GM12891 (cell line): Measurements from ENCODE around the gene MTA3.

Source experiments
- DNase-seq: peaks from one replicate; pipeline ENCODE4 v3.0.0; 2011; ENCODE audit warnings: low spot score; ENCODE audit not compliant: insufficient read length
- FAIRE-seq: peaks from 2 replicates; lab custom pipeline; 2011; peaks lifted over from hg19 to GRCh38; lab: Jason Lieb, UNC
- PAX5 ChIP-seq: IDR thresholded peaks from 2 replicates; pipeline ENCODE4 v1.6.1; 2011; ENCODE audit warnings: low read length, moderate library complexity, mild to moderate bottlenecking; ENCODE audit not compliant: insufficient read depth, severe bottlenecking
- POLR2A ChIP-seq: IDR thresholded peaks from 2 replicates; pipeline ENCODE4 v1.6.1; 2011; ENCODE audit warnings: low read depth, low read length, control low read depth
- POLR2AphosphoS5 ChIP-seq: IDR thresholded peaks from 2 replicates; pipeline ENCODE4 v1.6.1; 2011; ENCODE audit warnings: low read depth, low read length, control low read depth
- POU2F2 ChIP-seq: IDR thresholded peaks from 2 replicates; pipeline ENCODE4 v1.6.1; 2011; ENCODE audit warnings: low read depth, mild to moderate bottlenecking, control low read depth, low read length, moderate library complexity
- SPI1 ChIP-seq: IDR thresholded peaks from 2 replicates; pipeline ENCODE4 v1.6.1; 2011; ENCODE audit warnings: low read depth, low read length, control low read depth
- TAF1 ChIP-seq: IDR thresholded peaks from 2 replicates; pipeline ENCODE4 v1.6.1; 2011; ENCODE audit warnings: low read depth, low read length, control low read depth

The MTA3 gene

DNA sequence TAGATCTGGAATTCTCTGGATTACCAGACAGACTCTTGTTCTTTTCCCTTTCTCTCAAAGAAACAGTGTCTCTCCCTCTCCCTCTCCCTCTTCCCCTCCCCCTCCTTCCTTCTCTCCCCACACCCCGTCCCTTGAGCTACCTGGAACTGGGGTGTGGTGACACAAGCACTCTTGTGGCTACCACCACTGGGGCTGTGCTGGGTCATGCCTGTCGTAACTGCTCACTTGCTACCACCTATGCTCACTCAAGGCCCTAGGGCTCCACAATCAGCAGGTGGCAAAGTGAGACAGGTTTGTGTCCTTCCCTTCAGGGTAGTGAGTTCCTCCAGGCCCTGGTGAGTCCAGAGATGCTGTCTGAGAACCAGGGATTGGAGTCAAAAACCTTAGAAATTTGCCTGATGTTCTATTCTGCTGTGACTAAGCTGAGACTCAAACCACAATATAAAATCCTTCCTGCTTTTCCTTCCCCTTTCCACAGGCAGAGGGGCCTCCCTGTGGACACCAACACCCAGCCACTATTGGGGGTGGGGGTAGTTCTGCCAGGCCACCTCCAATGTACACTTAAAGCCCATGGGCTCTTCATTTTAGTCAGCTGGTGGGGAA lies 124.7 kb downstream of the MTA3 start:
- DNase-seq (no peak), FAIRE-seq (no peak)
- TF ChIP-seq POLR2AphosphoS5: no peak
- TF ChIP-seq TAF1: no peak
- TF ChIP-seq PAX5: no peak
- no peak for TF ChIP-seq POLR2A
- TF ChIP-seq SPI1: no peak
- TF ChIP-seq POU2F2: no peak

DNA sequence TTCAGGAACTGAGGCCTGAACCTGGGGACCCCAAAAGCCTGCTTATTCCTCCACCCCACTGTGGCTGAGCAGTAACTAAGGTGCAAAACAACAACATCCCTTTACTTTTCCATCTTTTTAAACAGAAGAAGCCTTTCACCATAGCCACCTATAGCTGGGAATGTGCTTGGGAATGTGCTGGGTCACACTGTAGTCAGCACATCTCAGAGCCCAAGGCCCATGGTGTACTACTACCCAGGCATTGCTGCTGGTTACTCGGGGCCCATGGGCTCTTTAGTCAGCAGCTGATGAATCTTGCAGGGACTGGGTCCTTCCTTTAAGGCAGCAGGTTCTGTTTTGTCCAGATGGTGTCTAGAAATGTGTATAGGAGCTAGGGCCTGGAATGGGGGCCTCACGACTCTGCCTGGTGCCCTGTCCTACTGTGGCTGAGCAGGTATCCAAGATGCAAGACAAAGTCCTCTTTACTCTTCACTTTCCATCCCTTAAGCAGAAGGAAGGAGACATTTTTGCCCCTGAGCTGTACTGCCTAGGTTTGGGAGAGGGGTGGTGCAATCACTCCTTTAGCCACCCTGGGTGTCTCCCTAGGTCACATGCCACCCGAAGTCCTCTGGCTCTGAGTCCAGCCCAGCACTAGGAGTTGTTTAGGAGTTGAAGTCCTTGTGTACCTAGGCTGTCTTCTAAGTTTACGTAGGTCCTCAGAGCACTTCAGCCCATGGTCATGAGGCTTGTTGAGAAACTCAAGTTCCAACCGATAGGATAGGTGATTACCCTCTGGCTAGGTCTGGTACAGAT lies 125.5 kb downstream of the MTA3 start:
- TF ChIP-seq POU2F2 (no peak), POLR2AphosphoS5 (no peak), PAX5 (no peak), TAF1 (no peak)
- DNase-seq (no peak), FAIRE-seq (no peak)

DNA sequence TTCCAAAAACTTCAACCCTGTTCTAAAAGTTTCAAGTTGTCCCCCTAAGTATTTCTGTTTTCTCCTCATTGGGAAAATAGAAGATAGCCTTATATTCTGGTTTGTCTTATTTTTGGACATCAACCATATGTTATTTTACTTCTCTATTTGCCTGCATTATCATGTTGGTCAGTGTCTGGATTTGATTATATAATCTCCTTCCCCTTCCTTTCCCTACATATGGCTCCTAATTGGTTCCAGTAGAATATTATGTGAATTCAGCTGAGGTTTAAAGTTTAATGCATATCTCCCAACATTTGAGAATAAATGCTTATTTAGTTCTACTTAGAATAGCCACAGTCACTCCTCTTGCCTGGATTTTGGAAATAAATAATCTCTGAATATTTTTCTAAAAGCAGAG lies 128.6 kb downstream of the MTA3 start:
- FAIRE-seq: no peak
- no peak for DNase-seq
- no peak for TF ChIP-seq PAX5
- TF ChIP-seq POU2F2: no peak
- no peak for TF ChIP-seq SPI1
- TF ChIP-seq POLR2AphosphoS5: no peak
- no peak for TF ChIP-seq TAF1
- TF ChIP-seq POLR2A: no peak

DNA sequence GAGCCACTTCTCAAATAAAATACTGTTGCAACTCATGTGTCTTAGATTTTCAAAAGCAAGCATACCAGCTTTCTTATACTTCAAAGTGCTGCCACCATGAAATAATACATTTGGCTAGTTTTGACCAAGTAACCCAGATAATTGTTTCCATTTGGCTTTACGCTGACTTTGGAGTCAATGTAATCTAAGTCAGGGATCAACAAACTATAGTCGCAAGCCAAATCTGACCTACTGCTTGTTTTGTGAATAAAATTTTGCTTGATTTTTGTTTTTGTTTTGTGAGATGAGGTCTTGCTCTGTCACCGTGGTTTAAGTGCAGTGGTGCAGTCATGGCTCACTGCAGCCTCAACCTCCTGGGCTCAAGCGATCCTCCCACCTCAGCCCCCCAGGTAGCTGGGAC lies 130.5 kb downstream of the MTA3 start:
- DNase-seq (no peak), FAIRE-seq (no peak)
- TF ChIP-seq POU2F2: no peak
- TF ChIP-seq POLR2AphosphoS5: no peak
- no peak for TF ChIP-seq TAF1
- no peak for TF ChIP-seq PAX5
- TF ChIP-seq POLR2A: no peak
- no peak for TF ChIP-seq SPI1

DNA sequence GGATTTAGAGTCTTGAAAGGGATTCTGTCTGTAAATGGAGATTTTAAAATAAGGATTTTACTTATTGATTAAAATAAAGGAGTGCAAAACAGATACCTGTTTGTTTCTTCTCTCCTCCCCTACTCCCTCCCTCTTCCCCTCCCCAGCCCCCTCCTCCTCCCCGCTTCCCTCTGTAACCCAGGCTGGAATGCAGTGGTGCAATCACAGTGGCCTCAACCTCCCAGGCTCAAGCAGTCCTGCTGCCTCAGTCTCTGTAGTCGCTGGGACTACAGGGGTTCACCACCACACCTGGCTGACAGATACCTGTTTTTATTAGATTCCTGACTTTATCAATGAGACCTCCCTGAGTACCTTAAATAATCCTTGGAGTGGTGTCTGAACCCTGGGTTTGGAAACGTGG lies 138.4 kb downstream of the MTA3 start:
- FAIRE-seq (no peak), DNase-seq (no peak)
- TF ChIP-seq PAX5 (no peak), POLR2A (no peak), POU2F2 (no peak), TAF1 (no peak), POLR2AphosphoS5 (no peak), SPI1 (no peak)

DNA sequence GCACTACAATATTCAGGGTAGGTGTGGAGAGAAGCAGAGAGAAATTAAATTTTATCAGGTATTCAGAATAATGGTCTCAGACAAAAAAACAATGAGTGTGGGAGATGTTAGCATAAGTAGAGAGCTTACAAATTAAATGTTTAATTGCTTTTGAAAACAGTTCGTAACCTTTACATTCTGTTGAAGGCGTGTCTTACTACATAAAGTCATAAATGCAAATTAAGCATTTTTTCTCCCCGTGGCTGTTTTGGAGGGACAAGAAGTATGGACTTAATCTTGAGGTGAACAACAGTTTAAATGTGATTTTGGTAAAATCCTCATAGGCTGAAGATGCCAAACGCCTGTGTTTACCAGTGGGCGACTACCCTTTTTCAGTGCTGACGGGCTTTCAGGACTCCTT lies 139.7 kb downstream of the MTA3 start:
- DNase-seq: no peak
- TF ChIP-seq PAX5: no peak
- no peak for TF ChIP-seq POLR2AphosphoS5
- no peak for TF ChIP-seq SPI1
- no peak for TF ChIP-seq TAF1
- no peak for TF ChIP-seq POU2F2
- no peak for TF ChIP-seq POLR2A
- FAIRE-seq: no peak

DNA sequence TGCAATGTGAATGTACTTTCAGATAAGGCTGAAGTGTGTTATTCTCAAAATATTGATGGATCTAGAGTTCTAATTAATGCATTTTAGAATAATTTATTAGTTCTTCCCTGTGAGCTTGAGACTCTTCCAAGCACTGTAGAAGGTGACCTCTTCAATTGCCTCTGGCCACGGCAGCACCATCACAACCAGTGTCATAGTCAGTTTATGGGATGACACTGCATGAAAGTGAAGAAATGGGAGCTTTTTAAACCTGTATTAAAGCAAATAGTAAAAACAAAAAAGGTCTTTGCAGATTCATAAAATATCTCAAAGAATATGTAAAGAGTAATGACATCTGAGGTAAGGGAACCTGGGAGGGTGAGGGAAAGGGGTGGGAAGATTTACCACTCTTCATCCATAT lies 143.5 kb downstream of the MTA3 start:
- DNase-seq: no peak
- FAIRE-seq: no peak
- TF ChIP-seq POU2F2 (no peak), POLR2A (no peak), TAF1 (no peak), POLR2AphosphoS5 (no peak), SPI1 (no peak), PAX5 (no peak)

DNA sequence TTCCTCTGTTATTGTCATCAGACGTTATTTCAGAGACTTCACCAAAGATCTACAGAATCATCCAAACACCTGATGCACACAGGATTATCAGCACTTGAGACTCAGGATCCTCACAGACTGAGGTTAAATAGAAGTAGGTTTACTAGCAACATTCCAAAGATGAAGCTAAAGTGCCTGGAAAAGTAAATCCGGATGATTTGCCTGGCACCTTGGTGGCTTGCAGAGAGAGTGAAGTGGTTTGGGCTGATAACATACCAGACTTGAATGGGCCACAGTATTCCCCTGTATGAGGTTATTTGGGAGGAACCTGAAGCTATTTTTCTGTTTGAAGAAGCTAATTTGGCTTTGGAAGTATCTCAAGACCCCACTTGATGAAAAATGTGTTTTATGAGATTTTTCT lies 144.5 kb downstream of the MTA3 start:
- FAIRE-seq (no peak), DNase-seq (no peak)
- TF ChIP-seq SPI1: no peak
- no peak for TF ChIP-seq PAX5
- no peak for TF ChIP-seq POLR2AphosphoS5
- TF ChIP-seq TAF1: no peak

DNA sequence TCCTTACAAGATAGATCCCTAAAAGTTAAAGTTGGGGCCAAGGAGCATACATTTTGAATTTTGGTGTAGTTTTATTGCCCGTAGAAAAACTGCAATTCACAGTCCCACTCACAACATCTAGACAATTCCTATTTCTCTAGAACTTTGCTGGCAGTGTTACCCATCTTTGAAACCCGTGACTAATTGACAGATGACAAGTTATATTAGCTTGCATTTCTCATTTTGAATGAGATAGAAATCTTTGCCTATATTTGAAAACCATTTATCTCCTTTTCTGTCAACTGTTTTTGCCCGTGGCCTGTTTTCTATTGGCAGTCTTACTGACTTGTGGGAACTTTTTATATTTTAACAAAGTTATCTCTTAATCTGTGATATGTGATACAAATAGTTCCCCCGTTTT lies 145.5 kb downstream of the MTA3 start:
- FAIRE-seq: no peak
- DNase-seq: no peak
- no peak for TF ChIP-seq SPI1
- no peak for TF ChIP-seq TAF1
- TF ChIP-seq POLR2AphosphoS5: no peak
- no peak for TF ChIP-seq POLR2A
- TF ChIP-seq PAX5: no peak

DNA sequence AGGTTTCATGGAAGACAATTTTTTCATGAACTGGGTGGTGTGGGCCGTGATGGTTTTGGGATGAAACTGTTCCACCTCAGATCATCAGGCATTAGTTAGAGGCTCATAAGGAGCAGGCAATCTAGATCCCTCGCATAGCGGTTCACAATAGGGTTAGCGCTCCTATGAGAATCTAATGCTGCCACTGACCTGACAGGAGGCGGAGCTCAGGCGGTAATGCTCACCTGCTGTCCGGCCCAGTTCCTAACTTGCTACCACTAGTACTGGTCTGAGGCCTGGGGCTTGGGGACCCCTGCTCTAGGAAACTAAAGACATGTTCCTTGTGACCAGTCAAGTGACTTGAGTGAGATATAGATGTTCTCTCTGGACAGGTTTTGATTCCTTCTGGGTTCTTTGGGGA lies 146.3 kb downstream of the MTA3 start:
- TF ChIP-seq POLR2AphosphoS5 (no peak), SPI1 (no peak)
- DNase-seq: no peak
- FAIRE-seq: no peak
